Measurements from ENCODE around the gene PPP3CA.

The PPP3CA gene

DNA sequence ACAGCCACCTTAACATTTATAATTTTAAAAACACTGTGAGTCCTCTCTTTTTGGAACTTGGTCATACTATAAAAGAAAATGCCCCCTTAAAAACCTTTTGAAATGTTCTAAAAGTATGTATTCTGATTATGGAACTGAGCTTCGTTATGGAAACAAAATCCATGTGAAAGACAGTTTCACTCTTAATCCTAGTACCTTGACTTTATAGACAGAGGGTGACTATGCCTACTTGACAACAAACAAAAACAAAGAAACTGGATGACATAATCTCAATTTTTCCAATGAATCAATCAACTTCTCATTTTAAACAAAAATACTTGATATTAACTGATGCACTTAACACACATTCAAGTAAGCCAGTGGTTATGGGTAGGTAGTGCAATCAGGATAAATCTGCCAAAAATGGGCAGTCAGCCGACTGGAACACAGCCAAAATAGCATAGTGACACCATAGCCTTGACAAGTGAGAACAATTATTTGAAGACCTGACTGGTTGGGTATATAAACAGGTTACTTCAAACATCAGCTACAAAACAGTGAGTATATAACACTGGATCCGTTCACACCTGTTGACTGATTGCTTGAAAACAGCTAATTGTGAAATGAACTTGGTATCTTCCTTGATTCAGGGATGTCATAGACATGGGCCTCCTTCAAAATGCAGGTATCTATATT lies 265.5 kb downstream of the PPP3CA start:
- DNase-seq, result no peak

DNA sequence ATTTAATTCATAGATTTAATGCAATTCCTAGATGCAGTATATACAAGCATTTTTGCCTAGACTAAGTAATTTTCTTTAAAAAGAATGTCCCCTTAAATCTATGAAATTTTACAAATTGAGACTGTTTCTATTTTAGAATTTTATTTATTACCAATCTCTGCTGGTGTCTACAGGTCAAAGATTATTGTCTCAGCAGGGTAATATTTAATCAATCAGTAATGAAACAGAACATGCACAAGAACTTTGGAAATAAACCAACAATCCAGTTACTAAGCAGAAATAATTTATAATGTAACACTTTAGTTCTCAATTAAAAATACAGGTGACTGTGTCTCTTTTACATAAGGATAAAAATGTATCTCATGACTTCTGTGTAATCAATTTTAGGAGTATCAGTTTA lies 266.2 kb downstream of the PPP3CA start:
- DNase-seq, result no peak

DNA sequence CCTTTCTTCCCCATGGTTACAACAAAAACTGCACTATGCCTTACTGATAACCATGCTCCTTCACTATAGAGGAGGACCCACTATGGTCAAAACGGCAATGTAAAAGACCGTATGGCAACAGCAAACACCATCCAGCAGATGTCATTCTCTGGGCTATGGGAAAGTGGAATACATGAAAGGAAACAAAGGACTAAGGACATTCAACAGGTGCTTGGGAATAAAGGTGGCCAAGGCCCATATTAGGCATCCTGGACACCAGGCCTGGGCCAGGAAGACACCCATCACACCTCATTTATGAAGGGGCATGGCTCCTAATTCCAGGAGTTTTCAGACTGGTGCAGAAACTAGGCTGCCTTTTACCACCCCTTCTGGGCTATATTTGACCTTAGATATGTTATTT lies 268.4 kb downstream of the PPP3CA start:
- no peak for DNase-seq

DNA sequence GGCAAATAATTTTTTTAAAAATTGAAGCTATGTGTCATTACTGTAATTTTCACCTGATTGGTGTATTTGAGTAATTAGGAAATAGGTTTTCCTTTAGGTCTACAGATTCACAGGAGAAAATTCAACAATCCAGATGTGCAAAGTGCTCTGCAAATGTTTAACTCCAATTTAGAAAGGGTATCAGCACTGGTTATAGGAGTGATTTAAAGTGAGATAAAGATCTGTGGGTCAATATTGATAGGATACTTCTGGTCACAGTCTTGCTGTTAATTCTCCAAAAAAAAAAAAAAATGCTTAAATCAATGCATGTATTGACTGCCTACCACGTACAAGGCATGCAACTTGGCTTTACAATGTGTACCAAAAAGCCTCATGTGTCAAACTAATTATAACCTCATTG lies 271.3 kb downstream of the PPP3CA start:
- DNase-seq, result no peak

DNA sequence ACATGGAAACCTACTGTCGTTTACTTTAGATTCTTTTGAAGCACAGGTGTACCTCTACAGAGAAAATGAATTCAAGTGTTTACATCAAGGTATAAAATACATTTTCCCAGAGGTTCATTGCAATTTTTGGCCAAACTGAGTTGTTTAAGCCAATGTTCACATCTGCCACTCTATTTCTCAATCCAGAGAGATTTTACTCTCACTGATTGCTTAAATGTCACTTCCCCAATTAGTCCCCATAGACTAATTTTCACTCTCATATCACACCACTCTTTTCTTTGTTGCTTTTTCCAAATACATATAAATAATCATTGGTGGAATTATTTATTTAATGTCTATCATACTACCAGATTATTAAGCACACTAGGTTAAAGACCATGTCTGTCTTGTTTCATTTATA lies 271.8 kb downstream of the PPP3CA start:
- no peak for DNase-seq

DNA sequence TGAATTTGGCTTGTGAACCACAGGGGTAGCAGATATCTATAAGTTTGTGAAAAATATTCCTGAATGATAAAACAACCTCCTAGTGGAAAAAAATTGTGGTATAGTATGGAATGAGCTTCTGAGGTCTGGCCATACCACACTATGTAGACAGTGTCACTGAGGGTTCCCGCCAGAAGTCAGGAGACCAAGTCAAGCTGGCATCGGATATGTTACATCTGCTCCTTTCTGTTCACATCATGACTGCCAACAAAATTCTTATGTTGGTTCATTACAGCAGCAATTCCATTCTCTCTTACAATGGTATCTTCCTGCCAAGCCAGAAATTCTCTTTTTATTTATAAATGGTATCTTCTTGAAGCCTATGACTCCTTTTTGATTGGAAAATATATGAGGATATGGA lies 273.0 kb downstream of the PPP3CA start:
- no peak for DNase-seq

DNA sequence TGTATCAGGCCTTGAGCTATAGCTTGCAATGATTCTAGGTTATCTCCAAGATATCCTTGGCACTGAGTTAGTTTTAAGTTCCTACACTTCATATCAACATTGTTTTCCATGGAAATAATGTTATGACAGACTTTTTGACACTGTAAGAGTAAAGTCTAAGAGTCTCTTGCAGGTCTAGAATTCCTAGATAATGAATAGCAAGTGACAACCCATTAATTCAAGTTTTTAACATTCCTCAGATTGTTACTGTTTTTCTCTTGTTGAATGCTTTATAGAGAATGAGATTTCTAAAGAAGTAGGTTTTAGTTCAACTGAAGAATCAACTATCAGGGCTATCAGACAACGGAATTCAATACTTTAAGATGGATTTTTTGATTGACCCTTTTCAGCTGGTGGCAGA lies 276.1 kb downstream of the PPP3CA start:
- DNase-seq, result no peak

DNA sequence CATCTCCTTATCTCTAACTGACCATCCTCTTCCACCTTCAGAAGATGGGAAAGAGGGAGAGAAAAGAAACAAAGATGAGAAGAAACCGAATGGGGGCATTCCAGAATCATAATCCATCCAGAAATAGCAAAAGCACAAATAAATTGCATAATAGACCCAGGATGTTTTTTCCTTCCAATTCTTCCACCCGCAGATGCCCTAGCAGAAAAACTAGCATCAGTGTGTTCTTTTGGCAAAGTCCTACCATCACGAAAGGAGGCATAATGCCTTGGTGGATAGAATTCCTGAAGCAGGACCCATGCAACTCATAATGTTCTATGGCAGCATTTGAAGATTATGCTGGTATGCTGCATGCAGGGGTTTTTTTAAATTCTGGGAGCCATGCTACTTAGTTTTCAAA lies 279.2 kb downstream of the PPP3CA start:
- no peak for DNase-seq

DNA sequence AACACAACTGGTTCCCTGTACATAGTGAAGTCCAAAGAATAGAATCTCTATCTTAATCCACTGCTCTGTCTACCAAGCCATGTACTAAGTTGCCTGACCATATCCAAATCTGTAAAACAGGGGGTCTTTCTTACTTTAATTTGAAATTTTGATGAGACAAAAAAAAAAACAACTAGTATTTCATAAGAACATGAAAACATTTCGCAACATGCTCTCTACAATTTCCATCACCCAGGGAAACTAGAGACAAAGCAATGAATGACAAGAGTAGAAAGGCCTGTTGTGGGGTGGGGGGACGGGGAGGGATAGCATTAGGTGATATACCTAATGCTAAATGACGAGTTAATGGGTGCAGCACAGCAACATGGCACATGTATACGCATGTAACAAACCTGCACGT lies 279.9 kb downstream of the PPP3CA start:
- no peak for DNase-seq

DNA sequence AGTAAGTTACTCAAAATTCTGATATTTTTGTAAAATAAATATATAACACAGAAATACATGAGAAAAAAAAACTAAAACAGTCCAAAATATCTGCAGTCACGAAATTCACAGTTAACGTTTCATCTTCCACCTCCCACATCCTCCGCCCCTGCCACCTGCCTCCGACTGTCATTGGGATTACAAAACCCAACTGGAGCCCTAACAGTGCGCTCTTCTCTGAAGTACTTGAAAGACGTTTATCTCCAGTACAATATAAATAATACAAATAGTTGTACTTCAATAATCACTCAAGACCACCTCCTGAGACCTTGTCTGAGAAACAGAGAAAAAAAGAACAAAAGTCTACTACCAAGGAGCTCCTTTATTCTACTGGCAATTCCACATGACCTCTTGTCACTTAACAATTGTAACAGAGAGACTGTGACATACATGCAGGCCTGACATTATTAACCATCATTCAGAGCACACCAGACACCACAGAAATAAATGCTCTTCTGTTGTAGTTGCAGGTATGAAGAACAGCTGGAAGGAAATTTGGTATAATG lies 280.6 kb downstream of the PPP3CA start:
- no peak for DNase-seq

DNA sequence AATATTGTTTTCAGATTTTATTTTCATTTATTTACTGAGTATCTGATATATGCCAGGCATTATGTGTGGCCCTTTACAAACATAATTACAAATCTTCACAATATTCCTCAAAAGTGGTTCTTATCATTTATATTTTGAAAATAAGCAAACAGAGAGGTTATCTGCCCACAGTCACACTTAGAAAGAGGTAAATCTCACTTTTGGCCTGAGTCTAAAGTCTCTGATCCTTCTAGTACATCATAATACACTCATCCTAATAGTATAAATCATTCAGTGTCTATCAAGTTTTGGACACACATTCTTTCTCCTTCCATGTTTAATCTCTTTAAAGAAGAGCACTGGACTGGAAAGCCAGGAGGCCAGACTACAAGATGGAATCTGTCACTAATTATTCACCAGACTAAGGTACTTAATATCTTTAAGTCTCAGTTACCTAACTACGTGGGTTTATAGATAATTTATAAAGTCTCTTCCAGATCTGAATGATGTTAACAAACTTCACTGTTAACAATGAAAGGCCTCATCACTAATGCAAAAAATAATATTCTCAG lies 281.3 kb downstream of the PPP3CA start:
- DNase-seq, result no peak

DNA sequence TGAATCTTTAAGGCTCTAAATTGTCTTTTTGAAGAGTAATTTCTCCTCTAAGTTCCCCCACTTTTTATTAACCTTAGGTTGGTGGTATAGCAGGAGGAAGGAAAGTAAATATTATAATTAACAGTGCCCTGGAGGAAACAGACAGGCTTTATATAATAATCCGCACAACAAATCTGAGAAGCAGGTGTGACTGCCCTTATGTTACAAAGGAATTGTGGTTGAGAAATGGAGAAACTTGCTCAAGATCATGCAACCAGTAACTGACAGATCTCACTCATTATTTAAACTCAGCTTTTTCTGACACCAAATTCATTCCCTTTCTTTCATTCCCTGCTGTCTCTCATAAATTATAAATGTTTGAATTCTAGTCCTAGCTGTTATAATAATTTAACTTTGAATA lies 282.0 kb downstream of the PPP3CA start:
- no peak for DNase-seq

DNA sequence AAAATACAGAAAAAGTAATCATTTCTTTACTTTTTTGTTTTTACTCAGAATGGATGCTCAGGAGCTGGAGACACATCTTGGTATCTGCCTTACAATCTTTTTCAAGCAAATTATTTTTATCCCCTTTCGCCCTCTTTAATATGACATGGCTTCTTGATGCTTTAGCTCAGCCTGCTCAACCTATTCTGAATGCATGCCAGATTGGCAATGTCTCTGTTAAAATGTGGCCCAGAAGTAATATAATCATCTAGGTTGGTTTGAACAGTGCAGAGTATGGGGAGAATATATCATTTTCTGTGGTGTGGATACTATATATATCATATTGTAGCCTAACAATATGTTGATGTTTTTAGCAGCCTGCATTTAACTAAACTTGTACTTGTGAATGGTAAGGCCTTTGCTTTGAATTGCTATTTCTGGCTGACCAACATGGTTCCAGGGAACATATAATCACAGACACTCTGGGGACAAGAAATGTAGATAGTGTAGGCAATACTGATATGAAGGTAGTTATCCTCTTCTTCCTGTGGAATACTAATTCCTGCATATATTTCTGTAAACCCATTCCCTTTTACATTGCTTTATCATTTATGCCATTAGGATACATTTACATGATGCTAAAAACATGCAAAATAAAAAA lies 282.7 kb downstream of the PPP3CA start:
- no peak for DNase-seq

DNA sequence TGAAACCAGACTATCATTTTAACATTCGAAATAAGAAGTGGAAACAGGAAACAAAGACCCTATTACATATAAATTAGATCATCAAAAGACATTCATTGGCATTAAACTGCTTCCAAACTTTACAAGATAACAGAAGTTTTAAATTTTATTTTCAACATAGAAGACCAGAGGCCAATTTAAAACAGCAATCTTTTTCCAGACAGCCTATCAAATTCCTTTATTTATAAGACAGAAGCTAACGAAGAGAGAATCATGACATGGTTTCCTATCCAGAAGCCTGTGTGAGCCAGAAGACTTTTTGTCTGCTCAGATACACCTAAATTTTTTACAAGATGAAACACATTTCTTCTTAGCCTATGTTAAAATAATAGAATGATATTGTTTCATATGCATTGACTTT lies 291.9 kb downstream of the PPP3CA start:
- DNase-seq, result no peak

DNA sequence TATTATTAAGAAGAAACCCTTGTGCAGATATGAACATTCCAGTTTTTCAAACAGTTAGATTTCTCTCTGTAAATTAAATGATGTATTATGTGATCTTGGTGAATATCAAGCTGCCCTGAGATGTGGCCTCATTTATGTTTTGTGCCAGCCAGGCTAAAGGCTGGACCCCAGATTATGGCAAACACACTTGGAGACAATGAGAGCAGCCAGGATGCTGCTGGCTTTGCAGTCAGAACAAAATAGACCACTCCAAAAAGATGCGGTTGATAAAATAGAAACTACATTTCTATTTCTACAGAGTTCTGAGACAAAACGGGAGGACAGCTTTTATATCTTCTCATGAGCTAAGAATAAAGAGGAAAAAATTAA lies 296.5 kb downstream of the PPP3CA start:
- no peak for DNase-seq

DNA sequence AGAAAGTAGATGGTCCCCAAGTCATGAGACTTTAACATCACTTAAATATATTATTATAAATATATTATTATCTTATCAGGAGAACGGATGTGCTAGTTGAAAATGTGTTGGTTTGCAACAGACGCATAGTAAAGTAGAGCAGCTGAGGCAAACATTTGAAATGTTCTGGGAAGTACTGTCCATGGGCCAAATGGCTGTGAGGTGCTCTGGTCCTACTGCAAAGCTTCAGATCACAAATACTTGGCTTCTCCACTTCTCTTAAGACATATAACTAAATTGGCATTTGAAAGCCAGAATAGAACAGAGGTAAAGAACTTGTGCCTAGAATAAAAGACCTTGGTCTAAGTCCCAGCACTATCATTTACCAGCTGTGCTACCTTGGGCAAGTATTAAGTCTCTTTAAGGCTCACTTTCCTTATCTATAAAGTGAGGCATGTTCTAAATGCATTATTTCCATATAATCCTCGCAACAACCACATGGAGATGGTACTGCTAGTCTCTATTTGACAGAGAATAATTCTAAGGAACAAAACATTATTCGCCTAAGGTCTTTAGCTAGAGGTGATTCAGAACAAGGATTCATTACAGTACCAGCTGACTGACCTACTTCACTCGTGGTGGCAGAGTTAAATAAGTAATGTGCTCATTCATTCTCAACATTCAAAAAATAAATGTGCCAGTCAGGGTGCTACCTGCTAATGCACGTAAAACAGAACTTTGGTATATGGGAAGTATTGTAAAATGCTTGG lies 297.1 kb downstream of the PPP3CA start:
- DNase-seq, result no peak

DNA sequence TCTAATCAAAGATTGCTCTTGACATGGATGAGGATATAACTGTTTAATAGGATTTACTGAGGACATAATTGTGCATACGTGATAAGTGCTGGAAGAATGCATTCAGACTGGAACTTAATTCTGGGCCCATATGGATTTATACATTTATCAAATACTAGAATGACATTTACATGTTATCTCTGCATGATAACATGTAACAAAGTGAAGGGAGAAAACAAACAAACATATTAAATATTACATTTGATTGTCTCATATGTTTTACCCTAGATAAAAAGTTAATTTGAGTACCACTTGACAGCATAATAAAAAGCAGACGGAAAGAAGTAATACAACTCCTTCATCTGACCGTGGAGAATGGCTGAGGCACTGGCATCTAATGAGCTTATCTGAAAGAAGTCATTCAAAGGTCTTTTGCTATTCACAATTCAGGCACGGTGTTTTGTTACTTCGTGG lies 297.8 kb downstream of the PPP3CA start:
- no peak for DNase-seq

DNA sequence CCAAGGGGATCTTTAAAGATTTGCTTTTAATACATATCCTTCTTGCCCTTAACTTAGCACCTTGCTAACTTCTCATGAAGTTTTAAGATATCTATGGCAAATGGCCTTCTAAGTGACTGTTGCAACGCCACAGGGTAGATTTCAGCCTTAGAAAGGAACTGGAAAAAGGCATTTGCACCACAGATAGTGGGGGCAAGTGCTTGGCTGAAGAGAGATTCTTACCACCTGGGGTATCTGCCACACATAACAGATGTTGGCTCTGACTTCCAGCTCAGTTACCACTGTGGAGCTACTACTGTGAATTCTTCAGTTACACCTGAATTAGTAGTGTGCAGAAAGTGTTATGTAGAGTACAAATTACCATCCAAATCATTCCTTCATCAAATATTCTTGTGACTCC lies 302.6 kb downstream of the PPP3CA start:
- no peak for DNase-seq

DNA sequence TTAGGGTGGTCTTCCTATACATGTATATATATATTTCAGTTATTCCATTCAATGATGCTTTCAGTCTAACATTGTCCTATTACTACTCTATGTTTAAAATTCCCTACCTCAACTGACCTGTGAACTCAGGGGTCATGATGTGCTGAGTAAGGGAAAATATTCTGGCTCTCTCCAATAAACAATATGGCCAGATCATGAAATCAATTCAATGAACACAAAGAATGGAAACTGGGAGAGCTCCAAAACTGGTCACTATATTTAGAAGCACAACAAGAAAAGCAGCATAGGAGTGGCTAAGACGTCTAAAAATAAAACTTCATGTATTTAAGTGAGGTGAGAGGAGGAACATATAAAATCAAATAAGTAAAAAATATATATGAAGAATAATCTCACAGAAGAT lies 304.5 kb downstream of the PPP3CA start:
- DNase-seq, result no peak

DNA sequence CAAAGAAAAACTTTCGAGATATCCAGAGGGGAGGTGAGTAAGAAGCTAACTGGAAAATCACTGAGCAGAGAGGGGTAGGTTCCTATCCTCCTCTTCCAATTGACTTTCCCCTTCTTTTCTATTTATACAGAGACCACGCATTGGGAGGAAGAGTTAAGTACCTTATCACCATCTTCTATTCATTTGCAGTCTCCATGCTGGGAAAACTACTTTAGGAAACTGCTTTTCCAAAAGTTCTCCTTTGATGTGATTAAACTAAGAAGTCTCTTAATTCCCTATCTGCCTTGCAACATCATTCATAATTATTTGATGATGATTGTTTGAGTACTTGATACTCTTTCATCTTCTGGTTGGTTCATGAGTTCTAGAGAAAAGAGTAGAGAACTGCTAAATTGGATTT lies 306.6 kb downstream of the PPP3CA start:
- DNase-seq, result no peak

DNA sequence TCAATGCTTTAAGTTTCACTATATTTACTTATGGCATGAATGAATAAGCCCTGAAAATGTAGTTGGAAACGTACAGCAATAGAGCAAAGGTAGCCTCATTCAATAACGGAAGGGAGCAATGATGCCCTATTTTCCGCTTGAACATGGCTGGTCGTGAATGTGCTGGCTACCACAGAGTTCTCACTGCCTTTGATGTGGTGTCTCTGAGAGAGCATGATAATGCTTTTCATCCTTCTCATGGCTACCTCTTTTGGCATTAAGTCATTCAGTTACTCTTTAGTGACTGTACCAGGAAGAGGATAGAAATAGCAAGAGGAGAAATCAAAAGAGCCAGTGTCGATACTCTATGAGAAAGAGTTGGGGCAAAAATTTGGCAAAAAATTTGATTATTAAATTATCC lies 308.0 kb downstream of the PPP3CA start:
- no peak for DNase-seq

DNA sequence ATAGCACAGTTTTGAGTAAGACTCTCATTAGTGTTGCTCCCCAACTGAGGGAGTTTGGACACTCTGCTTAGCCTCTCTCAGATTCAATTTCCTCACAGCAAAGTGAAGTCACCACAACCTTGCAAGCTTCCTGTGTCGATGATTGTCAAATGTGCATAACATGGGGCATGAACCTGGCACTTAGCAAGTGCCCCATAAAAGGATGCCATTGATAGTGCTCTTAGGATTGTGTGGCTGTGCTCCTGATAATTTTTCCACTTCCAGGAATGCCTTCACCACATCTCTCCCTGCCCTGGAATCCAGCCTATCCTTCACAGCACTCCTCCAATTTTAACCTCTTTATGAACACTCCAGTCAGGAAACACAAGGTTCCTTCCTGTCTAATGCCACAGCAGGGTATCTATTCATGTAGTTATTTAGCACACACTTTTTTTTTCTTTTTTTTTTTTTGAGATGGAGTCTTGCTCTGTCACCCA lies 309.4 kb downstream of the PPP3CA start:
- no peak for DNase-seq

DNA sequence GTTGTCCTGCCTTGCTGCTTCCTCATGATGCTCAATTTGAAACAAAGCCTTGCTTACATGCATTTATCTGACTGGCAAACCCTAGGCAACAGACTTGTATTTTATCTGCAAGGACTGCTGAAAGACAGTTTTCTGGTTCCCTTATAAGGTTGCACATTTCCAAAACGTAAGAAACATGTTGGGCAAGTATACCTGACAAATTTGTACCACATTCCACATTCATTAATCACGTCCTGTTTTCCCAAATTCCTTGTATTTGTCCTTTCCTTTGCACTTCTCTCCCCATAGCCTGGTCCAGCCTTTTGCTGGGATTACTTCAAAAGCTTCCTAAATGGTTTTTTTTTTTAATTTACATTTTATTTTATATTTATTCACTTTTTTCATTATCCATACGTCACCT lies 310.1 kb downstream of the PPP3CA start:
- DNase-seq, result no peak

DNA sequence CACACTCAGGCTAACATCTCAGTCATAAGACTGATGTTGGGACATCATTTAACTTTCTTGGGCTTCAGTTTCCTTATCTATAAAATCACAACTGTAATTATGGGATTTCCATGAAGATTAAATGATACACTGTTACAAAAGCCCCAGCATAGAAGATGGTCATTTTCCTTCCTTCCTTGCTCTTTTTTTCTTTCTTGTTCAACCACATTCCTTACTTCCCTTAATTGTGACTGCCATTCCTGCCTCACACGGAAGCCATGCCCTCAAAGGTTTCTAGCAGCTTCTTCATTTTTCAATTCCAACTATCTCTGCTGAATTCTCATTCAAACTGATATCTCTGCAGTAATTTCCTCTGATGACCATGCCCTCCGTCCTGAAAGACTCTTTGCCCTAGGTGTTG lies 311.8 kb downstream of the PPP3CA start:
- DNase-seq, result no peak

Measured in T1000 (cell line).